H1 (cell line): ENCODE measurements around the gene CYP4F3.

Source experiments
- CBX8 ChIP-seq: fragments of 300-800, 300-1000 bp; sonication (generic); IDR thresholded peaks from 2 replicates; pipeline ENCODE4 v1.7.1; 2016; ENCODE audit warnings: low read depth, low read length, borderline replicate concordance
- CEBPB ChIP-seq: IDR thresholded peaks from 2 replicates; pipeline ENCODE4 v1.6.1; 2012; ENCODE audit warnings: low read depth, low read length
- CHD2 ChIP-seq: IDR thresholded peaks from 2 replicates; pipeline ENCODE4 v1.6.1; 2012; ENCODE audit warnings: low read length, improper control_type of control experiment
- CREB1 ChIP-seq: IDR thresholded peaks from 2 replicates; pipeline ENCODE4 v1.6.1; 2012; ENCODE audit warnings: inconsistent platforms
- CTCF ChIP-seq, 3 experiments: IDR thresholded peaks; 1 replicate in 2 of 3; 2 replicates in 1 of 3; pipeline versions ENCODE4 v1.5.1 to v1.6.1; 2011; ENCODE audit warnings: low read length in 3 of 3, mild to moderate bottlenecking in 3 of 3, inconsistent platforms in 2 of 3, low read depth in 1 of 3, moderate library complexity in 1 of 3; ENCODE audit not compliant: insufficient read depth in 1 of 3; ENCODE audit errors: control extremely low read depth in 1 of 3
- EP300 ChIP-seq, 2 experiments: IDR thresholded peaks; 1 replicate in 1 of 2; 2 replicates in 1 of 2; pipeline ENCODE4 v1.6.1; 2011 to 2012; ENCODE audit warnings: low read depth in 2 of 2, low read length in 2 of 2, mild to moderate bottlenecking in 2 of 2, borderline replicate concordance in 1 of 2, inconsistent platforms in 1 of 2, moderate library complexity in 1 of 2
- EZH2 ChIP-seq: fragments of 200-600 bp; sonication (generic); IDR thresholded peaks from 2 replicates; pipeline ENCODE4 v1.7.1; 2012; ENCODE audit warnings: low read depth, mild to moderate bottlenecking, moderate library complexity, low read length, inconsistent platforms; ENCODE audit not compliant: severe bottlenecking
- GTF2F1 ChIP-seq: IDR thresholded peaks from 2 replicates; pipeline ENCODE4 v1.6.1; 2012; ENCODE audit warnings: low read depth, low read length, improper control_type of control experiment, borderline replicate concordance
- HDAC2 ChIP-seq, 2 experiments: fragments of 300-600 bp in 1 of 2; sonication (generic) in 1 of 2; IDR thresholded peaks; 2 replicates each; pipeline ENCODE4 v1.6.1; 2011 to 2012; ENCODE audit warnings: low read depth in 2 of 2, low read length in 2 of 2, mild to moderate bottlenecking in 2 of 2, moderate library complexity in 2 of 2, borderline replicate concordance in 1 of 2, inconsistent platforms in 1 of 2
- MAX ChIP-seq: IDR thresholded peaks from 2 replicates; pipeline ENCODE4 v1.6.1; 2012; ENCODE audit warnings: inconsistent platforms
- POLR2A ChIP-seq, 2 experiments: IDR thresholded peaks; 1 replicate in 1 of 2; 2 replicates in 1 of 2; pipeline ENCODE4 v1.6.1; 2011; ENCODE audit warnings: low read depth in 2 of 2, low read length in 2 of 2, mild to moderate bottlenecking in 2 of 2; ENCODE audit errors: control extremely low read depth in 1 of 2
- RFX5 ChIP-seq: IDR thresholded peaks from 2 replicates; pipeline ENCODE4 v1.6.1; 2011; ENCODE audit warnings: low read depth, low read length, improper control_type of control experiment, borderline replicate concordance
- TCF12 ChIP-seq: IDR thresholded peaks from 2 replicates; pipeline ENCODE4 v1.6.1; 2011; ENCODE audit warnings: low read depth, mild to moderate bottlenecking, low read length
- YY1 ChIP-seq: IDR thresholded peaks from 2 replicates; pipeline ENCODE4 v1.6.1; 2011; ENCODE audit warnings: low read depth, mild to moderate bottlenecking, low read length

- TF ChIP-seq CTCF (IDR thresholded peaks at IDR 0.05; ENCODE audit: control extremely low read depth in 1 of 3, insufficient read depth in 1 of 3, low read depth in 1 of 3, low read length in 3 of 3) (no peak), CEBPB (no peak), EP300 (IDR thresholded peaks at IDR 0.05; ENCODE audit: borderline replicate concordance in 1 of 2, low read depth in 2 of 2, low read length in 2 of 2) (no peak), GTF2F1 (no peak), RFX5 (no peak), CREB1 (no peak), EZH2 (no peak), TCF12 (no peak), POLR2A (IDR thresholded peaks at IDR 0.05; ENCODE audit: control extremely low read depth in 1 of 2, low read depth in 2 of 2, low read length in 2 of 2) (no peak), CHD2 (no peak), MAX (no peak), HDAC2 (IDR thresholded peaks at IDR 0.05; ENCODE audit: borderline replicate concordance in 1 of 2, low read depth in 2 of 2, low read length in 2 of 2) (no peak), YY1 (no peak), CBX8 (no peak)
Measured at GRCh38 chr19:15701757-15702533, 61.2 kb downstream of the CYP4F3 start.
